Pancreas (tissue), 10 donors: ENCODE measurements around the gene CD79A. TPM values are rescaled to one million over a fixed set of nuclear protein-coding genes. Genes with fewer than 3 reads are reported as not detected.

Experiments used
- ATAC-seq, 4 donors: fragments of 200-7000 bp; cut with Tn5 transposase; one replicate each; pipeline versions ENCODE4 v1.8.0 to v1.9.1; 2020; ENCODE audit warnings: mild to moderate bottlenecking in 4 of 4, moderate library complexity in 4 of 4
- DNase-seq, 6 donors: peaks; one replicate each; pipeline ENCODE4 v3.0.0-alpha.2; 2020
- FAIRE-seq: peaks from 2 replicates; lab custom pipeline; 2012; peaks lifted over from hg19 to GRCh38; lab: Jason Lieb, UNC
- H3K27ac ChIP-seq, 4 donors: fragments of 200-600 bp; sonication (generic); 1 replicate in 3 of 4; 2 replicates in 1 of 4; pipeline versions ENCODE4 v1.5.0 to v1.8.0; 2020
- H3K27me3 ChIP-seq, 4 donors: fragments of 200-600 bp; one replicate each; pipeline ENCODE4 v1.8.0; 2021
- H3K36me3 ChIP-seq, 3 donors: fragments of 200-600 bp; sonication (generic) in 1 of 3; one replicate each; pipeline versions ENCODE4 v1.5.0 to v1.8.0; 2020 to 2021
- H3K4me1 ChIP-seq, 3 donors: fragments of 200-600 bp; one replicate each; pipeline ENCODE4 v1.8.0; 2021
- H3K4me3 ChIP-seq, 4 donors: fragments of 200-600 bp; sonication (generic) in 2 of 4; one replicate each; pipeline versions ENCODE4 v1.5.0 to v1.8.0; 2020 to 2021
- H3K9me3 ChIP-seq, 4 donors: fragments of 200-600 bp; one replicate each; pipeline ENCODE4 v1.8.0; 2021
- WGBS, 2 donors: extraction: QIAGEN DNeasy Blood & Tissue Kit; methylation state at CpG; one replicate each; pipeline ENCODE4 v1.1.7; 2013; 5-methylcytosine and 5-hydroxymethylcytosine counted together
- intact Hi-C, 3 donors: fragments of 100-400 bp; cut with DNase I; formaldehyde crosslinking; loops; one replicate each; pipeline versions ENCODE4 v1.11.1 to v1.14.2; 2022
- microRNA-seq, 2 donors: library from miRNA; unstranded; fragments of <30 nt; microRNA quantifications; one replicate each; pipeline versions ENCODE4 to v1.1.0, GENCODE V29; 2019 to 2020
- polyA plus RNA-seq, 2 donors: library from polyadenylated mRNA; stranded (reverse); fragments of 200-250 nt; gene quantifications; one replicate each; pipeline ENCODE4 v1.2.3, GENCODE V29; 2013
- total RNA-seq, 6 donors: library from RNA; stranded (reverse); fragmentation: NEBNext Ultra II Directional in 4 of 6; extraction: Animal tissue kit (Norgen Biotek cat#: 25700) in 4 of 6; gene quantifications; one replicate each; pipeline versions ENCODE4 v1.2.1 to v1.2.4, GENCODE V29; 2021 to 2023
- TF ChIP-seq, protein P1 (sequence below), 4 donors: fragments of 200-600 bp; sonication (generic) in 3 of 4; IDR thresholded peaks; one replicate each; pipeline versions ENCODE4 v1.5.0 to v1.8.0; 2021; ENCODE audit warnings: antibody characterized with exemption in 4 of 4
- donor health status: healthy with polysubstance abuse.
- donor health status: DM: no; HTN: no; CAD: no; lungs with moderate emphysema.
- donor health status: DM: no; HTN: no; CAD: no.
- donor health status: control.
- donor health status: control.
- donor health status: Bipolar disorder and iron deficiency.
- donor health status: DM: yes; HTN: yes; CAD: no.
- donor health status: DM: no; HTN: no; CAD: no.
- donor health status: DM: no; HTN: no; CAD: no.
- donor health status: DM: yes; HTN: yes; CAD: no.

The CD79A gene
- total and polyA plus RNA-seq, 8 donors, result 0.11 to 1.00 (median 0.28) TPM; not detected in 1

DNA sequence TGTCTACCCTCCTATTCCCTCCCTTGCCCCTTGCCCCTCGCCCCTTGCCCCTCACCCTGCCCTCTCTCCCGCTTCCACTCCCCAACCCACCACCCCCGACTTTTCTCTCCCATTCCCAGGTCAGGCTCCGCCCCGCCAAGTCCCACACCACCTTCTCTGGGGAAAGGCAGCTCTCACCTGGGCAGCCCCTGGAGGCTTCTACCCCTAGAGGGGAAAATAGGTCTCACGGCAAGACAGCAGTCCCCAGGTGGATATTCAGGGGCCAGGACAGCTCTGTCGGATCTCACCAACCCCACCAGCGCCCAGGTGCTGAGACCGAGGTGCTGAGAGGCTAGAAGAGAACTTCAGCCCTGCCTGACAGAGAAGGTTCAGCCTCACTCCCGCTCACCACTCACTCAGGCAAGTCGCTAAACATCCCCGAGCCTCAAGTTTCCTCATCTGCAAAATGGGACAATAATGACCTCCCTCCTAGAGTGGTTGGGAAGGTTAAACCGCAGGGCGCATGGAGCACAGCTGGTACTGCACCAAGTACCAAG lies 52.5 kb downstream of the CD79A start:
- H3K27ac ChIP-seq, result no peak overlapping the region
- no peaks in the 10 kb centered on the region for H3K9me3 ChIP-seq
- no peaks in the 10 kb centered on the region for H3K27me3 ChIP-seq
- no peak for FAIRE-seq
- ATAC-seq, result no peak
- 51 to 53% methylated on average over 14 of the region's 14 CpGs for WGBS, 2 donors
- TF ChIP-seq, protein P1, sequence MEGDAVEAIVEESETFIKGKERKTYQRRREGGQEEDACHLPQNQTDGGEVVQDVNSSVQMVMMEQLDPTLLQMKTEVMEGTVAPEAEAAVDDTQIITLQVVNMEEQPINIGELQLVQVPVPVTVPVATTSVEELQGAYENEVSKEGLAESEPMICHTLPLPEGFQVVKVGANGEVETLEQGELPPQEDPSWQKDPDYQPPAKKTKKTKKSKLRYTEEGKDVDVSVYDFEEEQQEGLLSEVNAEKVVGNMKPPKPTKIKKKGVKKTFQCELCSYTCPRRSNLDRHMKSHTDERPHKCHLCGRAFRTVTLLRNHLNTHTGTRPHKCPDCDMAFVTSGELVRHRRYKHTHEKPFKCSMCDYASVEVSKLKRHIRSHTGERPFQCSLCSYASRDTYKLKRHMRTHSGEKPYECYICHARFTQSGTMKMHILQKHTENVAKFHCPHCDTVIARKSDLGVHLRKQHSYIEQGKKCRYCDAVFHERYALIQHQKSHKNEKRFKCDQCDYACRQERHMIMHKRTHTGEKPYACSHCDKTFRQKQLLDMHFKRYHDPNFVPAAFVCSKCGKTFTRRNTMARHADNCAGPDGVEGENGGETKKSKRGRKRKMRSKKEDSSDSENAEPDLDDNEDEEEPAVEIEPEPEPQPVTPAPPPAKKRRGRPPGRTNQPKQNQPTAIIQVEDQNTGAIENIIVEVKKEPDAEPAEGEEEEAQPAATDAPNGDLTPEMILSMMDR (IDR thresholded peaks at IDR 0.05), result no peak
- intact Hi-C loops, result no loop called here
- H3K36me3 ChIP-seq, result no peaks in the 10 kb centered on the region
- H3K4me1 ChIP-seq, result no peaks in the 10 kb centered on the region
- no peak for DNase-seq
- no peak overlapping the region for H3K4me3 ChIP-seq

GRCh38 chr19:41930322-41930722 lies 53.2 kb downstream of the CD79A start:
- ATAC-seq (no peak), DNase-seq (no peak), FAIRE-seq (no peak)
- intact Hi-C loops, result no loop called here
- Histone ChIP-seq H3K4me3 (no peak overlapping the region), H3K36me3 (no peaks in the 10 kb centered on the region), H3K4me1 (no peaks in the 10 kb centered on the region), H3K27ac (no peak overlapping the region), H3K27me3 (no peaks in the 10 kb centered on the region), H3K9me3 (no peaks in the 10 kb centered on the region)
- TF ChIP-seq, protein P1 (IDR thresholded peaks at IDR 0.05), result no peak
- WGBS, 2 donors, result 51 to 57% methylated on average over 7 of the region's 7 CpGs

Small RNA genes within 50 kb of the gene (microRNA-seq; reads per million reads assigned to microRNA genes)
- 0 to 0.29 reads per million in 2 donors for gene MIR6797

Other genes starting within 250 kb of the CD79A start
- 1 to 10 TPM; 1.5 to 6.4 (median 2.6) TPM for gene CEACAM7, start 189.0 kb upstream of the CD79A start, total RNA-seq
- gene CEACAM7, start 189.0 kb upstream of the CD79A start, polyA plus RNA-seq, result 1 to 10 TPM; 1.2 to 3.8 TPM
- 1 to 10 TPM in 1 of 6 donors, under 1 TPM in 2, not detected in 3; 0.12 to 5.8 (median 0.32) TPM for gene CEACAM5, start 168.7 kb upstream of the CD79A start, total RNA-seq
- gene CEACAM5, start 168.7 kb upstream of the CD79A start, polyA plus RNA-seq, result under 1 TPM; 0.02 to 0.30 TPM
- gene CEACAM6, start 121.7 kb upstream of the CD79A start, total RNA-seq, result 1 to 10 TPM; 3.6 to 9.0 (median 8.0) TPM
- 1 to 10 TPM in 1 of 2 donors, under 1 TPM in 1; 0.68 to 1.7 TPM for gene CEACAM6, start 121.7 kb upstream of the CD79A start, polyA plus RNA-seq
- gene CEACAM3, start 80.7 kb upstream of the CD79A start, total RNA-seq, result under 1 TPM in 2 of 6 donors, not detected in 4; 0.41 to 0.61 TPM
- gene CEACAM3, start 80.7 kb upstream of the CD79A start, polyA plus RNA-seq, result not detected
- gene LYPD4, start 32.6 kb upstream of the CD79A start, total RNA-seq, result not detected
- not detected for gene LYPD4, start 32.6 kb upstream of the CD79A start, polyA plus RNA-seq
- not detected for gene DMRTC2, start 32.2 kb upstream of the CD79A start, total RNA-seq
- gene DMRTC2, start 32.2 kb upstream of the CD79A start, polyA plus RNA-seq, result not detected
- gene RPS19, start 17.0 kb upstream of the CD79A start, total RNA-seq, result 1,000 to 10,000 TPM in 5 of 6 donors, 100 to 1,000 TPM in 1; 939 to 1,697 (median 1,289) TPM
- gene RPS19, start 17.0 kb upstream of the CD79A start, polyA plus RNA-seq, result 1,000 to 10,000 TPM; 1,099 to 2,267 TPM
- gene ARHGEF1, start 5.9 kb downstream of the CD79A start, total RNA-seq, result 10 to 100 TPM; 26.3 to 65.6 (median 37.0) TPM
- gene ARHGEF1, start 5.9 kb downstream of the CD79A start, polyA plus RNA-seq, result 100 to 1,000 TPM; 139 to 179 TPM
- gene ERFL, start 51.2 kb downstream of the CD79A start, total RNA-seq, result under 1 TPM in 5 of 6 donors, not detected in 1; 0.06 to 0.37 (median 0.14) TPM
- under 1 TPM; 0.33 to 0.34 TPM for gene ERFL, start 51.2 kb downstream of the CD79A start, polyA plus RNA-seq
- gene RABAC1, start 82.0 kb downstream of the CD79A start, total RNA-seq, result 10 to 100 TPM; 49.8 to 79.4 (median 66.8) TPM
- 100 to 1,000 TPM; 117 to 134 TPM for gene RABAC1, start 82.0 kb downstream of the CD79A start, polyA plus RNA-seq
- gene ATP1A3, start 117.0 kb downstream of the CD79A start, total RNA-seq, result under 1 TPM; 0.09 to 0.44 (median 0.32) TPM
- gene ATP1A3, start 117.0 kb downstream of the CD79A start, polyA plus RNA-seq, result 1 to 10 TPM in 1 of 2 donors, under 1 TPM in 1; 0.30 to 1.2 TPM
- gene GRIK5, start 192.9 kb downstream of the CD79A start, total RNA-seq, result 1 to 10 TPM; 1.9 to 3.6 (median 3.1) TPM
- gene GRIK5, start 192.9 kb downstream of the CD79A start, polyA plus RNA-seq, result 10 to 100 TPM in 1 of 2 donors, 1 to 10 TPM in 1; 4.8 to 10.5 TPM
- gene ZNF574, start 198.9 kb downstream of the CD79A start, total RNA-seq, result 1 to 10 TPM; 3.9 to 8.5 (median 5.8) TPM
- gene ZNF574, start 198.9 kb downstream of the CD79A start, polyA plus RNA-seq, result 1 to 10 TPM; 4.9 to 6.2 TPM